HuH-7 (cell line): Measurements from ENCODE around the gene MIPOL1.

Experiments
- DNase-seq: peaks from one replicate; pipeline ENCODE4 v3.0.0; 2011; ENCODE audit warnings: low spot score

Gene MIPOL1

DNA sequence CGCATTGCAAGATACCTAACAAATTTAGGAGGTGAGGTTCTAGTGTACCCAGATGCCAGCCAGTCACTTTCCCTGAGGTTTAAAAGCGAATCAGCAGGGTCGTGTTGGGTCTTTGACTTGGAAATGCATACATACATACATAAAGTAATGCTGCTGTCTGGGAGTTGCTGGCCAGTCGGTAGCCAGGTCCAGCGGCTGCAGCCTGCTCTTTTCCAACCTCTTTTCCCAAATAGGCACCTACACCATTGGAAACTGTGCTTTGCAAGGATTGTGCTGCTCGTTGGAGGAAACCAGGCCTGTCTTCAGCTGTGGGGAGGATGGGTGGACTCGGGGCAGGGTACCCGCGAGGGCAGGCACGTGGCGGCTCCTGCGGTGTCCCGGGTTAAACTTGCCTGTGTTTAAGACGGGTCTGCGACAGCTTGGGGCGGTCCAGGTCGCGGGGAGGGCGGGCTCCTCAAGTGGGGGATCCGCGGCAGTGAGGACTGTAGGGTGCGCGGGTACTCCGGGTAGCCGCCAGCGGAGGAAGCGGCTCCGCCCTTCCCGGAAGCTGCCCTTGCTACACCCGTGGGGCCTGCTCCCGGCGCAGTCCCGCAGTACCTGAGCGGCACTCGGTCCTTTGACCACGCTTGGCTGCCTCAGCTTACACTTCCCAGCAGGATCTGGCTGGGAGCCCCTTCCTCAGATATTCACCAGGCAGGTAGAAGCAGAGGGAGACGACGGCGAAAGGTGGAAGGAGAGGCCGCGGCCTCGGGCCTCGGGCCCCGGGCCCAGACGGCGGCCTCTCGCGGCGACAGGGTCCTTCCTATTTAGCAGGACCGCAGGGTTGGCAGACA, 400.4 kb downstream of the MIPOL1 start:
- no peak for DNase-seq

DNA sequence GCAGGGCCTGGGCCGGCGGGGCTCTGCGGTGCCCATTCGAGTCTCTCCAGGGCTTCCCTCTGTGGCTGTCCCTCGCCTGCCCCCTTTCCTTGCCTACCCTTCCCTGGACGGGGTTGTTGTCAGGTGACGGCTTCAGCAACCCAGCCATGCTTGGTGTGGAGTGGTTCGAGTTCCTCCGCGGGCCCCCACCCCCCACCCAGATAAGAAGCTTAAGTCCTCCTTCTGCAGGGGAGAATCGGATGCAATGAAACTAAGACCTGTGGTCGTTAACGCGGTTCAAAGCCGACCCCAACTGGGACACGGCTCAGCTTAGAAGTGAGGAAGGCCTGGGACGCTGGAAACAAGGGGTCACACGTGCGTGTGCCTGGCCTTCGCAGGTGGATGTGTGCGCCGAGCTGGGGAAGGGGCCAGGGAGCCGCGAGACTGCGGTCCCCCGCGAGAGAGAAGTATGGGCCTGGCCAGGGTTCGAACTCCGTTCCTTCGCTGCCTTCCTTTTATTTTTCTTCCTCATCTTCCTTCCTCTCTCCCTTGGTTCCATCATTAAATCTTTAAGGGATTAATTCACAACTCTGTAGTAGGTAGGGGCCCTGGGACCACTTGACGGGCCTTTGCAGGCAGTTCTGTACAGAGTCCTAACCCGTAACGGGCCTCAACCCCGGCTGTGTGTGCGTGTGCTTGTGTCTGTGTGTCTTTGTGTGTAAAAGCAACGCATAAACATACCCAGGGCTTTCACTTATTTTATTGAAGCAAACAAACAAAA, 401.2 kb downstream of the MIPOL1 start:
- DNase-seq, result no peak

DNA sequence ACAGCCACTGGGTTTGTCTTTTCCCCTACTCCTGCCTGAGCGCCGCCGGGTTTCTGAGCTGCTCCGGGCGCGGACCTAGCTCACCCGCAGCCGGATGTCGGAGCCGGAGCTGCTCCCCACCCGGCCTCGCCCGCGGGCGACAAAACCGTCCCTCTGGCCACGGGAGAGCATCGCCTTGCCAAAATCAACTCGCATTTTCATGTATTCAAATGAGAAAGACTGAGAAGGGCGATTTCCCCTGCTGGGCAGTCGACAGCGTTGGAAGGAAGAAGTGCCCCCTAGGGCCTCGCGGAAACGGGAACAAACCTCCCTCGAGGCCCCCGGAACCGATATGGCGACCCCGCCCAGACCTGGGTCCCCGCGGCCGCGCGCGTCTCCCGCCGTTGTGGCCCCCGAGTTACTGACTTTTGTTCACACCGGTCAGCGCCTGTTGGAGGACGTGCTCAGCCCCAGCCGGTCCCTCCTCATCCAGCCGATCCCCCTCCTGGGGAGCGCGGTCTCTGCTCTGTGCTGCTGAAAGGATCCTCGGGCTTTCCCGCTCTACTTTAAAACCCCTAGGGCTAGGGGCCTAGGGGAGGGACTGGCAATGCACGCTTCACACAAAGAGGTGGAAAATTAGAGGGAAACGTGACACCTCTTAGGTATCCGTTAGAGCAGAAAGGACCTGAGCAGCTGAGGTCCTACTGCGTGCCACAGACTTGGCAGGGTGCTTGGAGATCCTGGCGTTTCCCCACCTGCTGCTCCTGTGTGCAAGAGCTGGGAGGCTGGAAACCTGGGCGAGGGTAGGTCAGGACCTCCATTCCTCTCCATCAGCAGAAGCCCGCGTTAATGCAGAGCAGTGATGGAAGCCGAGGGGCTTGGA, 402.0 kb downstream of the MIPOL1 start:
- no peak for DNase-seq

DNA sequence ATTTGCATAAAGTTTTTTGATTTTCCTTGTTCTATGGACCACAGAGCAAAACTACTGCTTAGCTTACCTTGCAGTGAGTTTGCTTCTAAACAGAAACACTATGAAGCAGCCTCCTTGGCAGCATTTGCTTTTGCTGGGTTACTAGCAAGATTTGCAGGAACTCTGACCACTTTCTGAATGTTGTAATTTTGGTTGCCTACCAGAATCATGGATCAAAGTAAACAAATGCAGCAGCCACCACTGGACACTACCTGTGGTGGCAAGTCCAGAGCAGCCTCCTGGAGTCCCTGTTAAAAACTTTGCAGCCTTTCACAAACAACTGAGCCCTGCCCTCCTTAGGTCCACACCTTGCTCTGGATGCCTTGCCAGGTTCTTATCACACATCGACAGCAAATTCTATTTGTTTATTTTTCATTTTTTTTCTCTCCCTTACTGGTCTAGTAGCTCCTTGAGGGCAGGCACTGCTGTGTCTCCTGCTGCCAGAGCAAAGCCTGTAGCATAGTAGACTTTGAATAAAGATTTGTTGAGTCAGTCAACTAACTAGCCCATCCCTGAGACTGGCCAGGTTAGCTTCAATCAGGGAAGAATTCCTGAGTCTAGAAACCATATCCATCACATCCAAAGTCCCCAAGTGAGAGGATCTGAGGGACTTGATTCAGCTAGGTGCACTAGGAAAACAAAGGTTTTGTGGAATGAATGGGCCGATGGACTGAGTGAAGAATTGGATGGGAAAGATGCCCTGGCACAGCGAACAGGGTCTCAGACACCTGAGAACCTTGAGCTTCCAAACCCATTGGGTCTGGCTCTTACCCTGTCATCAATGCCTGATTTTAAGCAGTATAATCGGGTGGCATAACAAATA, 403.4 kb downstream of the MIPOL1 start:
- no peak for DNase-seq

DNA sequence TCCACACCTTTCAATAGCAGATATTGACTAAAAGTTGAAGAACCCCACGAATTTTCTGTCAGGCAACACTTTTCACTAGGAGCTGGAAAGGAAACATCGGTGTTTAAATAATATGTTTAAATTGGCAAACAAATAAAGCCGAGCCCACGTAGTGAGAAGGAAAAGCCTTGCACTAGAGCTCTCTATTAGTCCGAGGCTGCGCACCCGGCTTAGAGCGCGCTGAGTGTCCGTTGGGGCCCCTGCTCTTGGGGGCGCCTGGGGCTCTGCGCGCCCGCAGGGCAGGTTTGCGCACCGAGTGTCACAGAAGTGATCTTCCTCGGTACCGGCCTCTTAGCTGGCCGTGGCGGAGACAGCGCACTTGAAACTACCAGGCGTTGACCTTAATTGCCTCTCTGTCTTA, 404.1 kb downstream of the MIPOL1 start:
- DNase-seq, result no peak
